ENCODE data around the gene WNT11.
A peak's percentile ranks its signal among the peaks of the same experiment; 100 is the strongest.

The WNT11 gene

DNA sequence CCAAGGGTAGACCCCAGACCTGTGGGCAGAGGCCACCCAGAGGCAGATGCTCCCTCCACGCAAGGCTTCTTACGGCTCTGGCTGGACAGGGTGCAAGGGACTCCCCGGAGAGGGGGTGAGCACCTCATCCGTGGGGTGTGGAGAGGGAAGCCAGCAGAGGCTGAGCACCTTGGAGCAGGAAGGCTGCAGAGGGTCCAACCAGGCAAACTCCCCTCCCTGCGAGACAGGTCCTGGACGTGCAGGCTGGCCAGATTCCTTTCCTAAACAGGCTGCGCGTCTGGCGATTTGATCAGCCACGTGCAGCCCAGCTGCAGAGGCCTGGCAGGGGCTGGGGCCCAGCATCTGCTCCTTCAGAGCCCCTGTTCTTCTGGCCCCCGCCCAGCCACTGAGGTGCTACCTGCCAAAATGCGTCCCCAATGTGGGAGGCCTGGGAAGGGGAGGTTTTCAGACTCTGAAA lies 49.3 kb downstream of the WNT11 start:
- no peak for DNase-seq (ENCODE audit: low read depth in 2 of 3, low spot score in 1 of 3)

GRCh38 chr11:76155500-76156227 lies 50.6 kb downstream of the WNT11 start:
- no peak for DNase-seq (ENCODE audit: low read depth in 2 of 3, low spot score in 1 of 3)

GRCh38 chr11:76153571-76153923 lies 52.8 kb downstream of the WNT11 start:
- DNase-seq (ENCODE audit: low read depth in 2 of 3, low spot score in 1 of 3): no peak

- no peak for DNase-seq (ENCODE audit: low read depth in 2 of 3, low spot score in 1 of 3)
Measured at GRCh38 chr11:76152741-76153570, 53.3 kb downstream of the WNT11 start.

GRCh38 chr11:76152086-76152681 lies 54.1 kb downstream of the WNT11 start:
- peak; percentile 85 to 91 (median 87) for DNase-seq (ENCODE audit: low read depth in 2 of 3, low spot score in 1 of 3)

DNA sequence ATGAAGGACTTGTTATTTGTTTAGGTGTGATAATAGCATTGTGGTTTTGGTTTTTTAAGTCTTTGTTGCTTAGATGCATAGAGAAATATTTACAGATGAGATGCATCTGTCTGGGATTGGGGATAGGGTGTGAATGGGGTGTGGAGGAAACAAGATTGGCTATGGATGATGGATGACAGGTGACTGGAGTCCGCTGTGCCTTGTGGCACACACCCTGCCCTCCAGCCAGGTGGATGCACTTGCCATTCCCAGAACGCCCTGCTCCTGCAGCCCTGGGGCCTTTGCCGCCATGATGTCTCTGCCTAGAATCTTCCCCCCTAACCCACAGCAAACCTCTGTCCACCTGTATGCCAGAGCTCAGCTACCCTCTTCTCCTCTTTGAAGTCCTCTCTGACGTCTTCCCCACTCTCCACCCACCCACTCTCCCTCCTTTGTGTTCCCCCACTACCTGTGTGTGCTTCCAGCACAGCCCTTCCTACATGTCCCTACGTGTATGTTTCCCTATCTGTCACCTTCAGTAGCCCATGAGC lies 54.7 kb downstream of the WNT11 start:
- no peak for DNase-seq (ENCODE audit: low read depth in 2 of 3, low spot score in 1 of 3)

- no peak for DNase-seq (ENCODE audit: low read depth in 2 of 3, low spot score in 1 of 3)
Measured at GRCh38 chr11:76150141-76150540, 56.2 kb downstream of the WNT11 start.

- no peak for DNase-seq (ENCODE audit: low read depth in 2 of 3, low spot score in 1 of 3)
Measured at GRCh38 chr11:76149713-76150112, 56.6 kb downstream of the WNT11 start.

DNA sequence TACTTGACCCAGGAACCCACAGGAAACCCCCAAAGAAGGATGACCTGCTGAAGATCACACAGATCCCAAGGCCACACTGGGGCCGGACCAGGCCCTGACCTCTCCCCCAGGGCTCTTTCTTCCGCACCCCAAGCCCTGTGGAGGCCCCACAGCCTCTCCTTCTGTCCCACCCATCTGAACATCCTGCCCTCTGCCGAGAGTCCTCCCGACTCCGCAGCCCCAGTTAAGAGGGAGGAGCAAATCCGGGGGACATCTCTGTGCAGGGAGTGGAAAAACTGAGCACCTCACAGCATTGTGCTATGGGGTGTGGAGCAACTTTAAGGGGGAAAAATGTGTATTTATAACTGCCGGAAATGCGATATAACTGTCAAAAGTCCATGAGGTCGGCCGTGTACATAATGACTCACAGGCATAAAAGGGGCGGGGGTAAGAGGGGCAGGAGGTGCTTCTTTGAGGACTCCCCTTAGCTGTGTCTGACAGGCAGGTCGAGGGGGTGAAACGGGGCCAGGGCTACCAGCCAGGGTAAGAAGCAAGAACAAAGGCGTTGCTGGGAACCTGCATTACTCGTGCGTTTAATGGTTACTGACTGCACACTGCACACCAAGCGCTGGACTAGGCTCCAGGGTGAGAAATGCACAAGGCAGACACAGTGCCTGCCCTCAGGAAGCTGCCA lies 57.2 kb downstream of the WNT11 start:
- no peak for DNase-seq (ENCODE audit: low read depth in 2 of 3, low spot score in 1 of 3)

- no peak for DNase-seq (ENCODE audit: low read depth in 2 of 3, low spot score in 1 of 3)
Measured at GRCh38 chr11:76148231-76148630, 58.1 kb downstream of the WNT11 start.

GRCh38 chr11:76147106-76147740 lies 59.1 kb downstream of the WNT11 start:
- DNase-seq (ENCODE audit: low read depth in 2 of 3, low spot score in 1 of 3): no peak

DNA sequence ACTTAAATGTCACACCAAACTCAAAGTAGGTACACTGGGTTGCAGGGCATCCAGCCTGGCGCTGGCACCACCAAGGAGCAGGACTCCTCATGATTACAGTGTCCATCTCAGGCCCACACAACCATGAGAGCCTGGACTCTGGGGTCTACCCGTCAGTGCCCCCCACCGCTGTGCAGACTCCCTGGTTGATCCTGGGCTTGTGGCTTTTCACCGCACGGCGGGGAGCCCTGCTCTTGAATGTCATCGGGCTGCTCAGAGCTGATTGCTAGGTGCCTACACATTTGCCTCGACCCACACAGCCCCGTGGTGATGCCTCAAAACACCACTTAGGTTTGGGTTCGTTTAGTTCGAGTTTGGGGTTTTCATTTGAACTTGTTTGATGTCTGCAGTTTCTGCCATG lies 63.0 kb downstream of the WNT11 start:
- no peak for DNase-seq (ENCODE audit: low read depth in 2 of 3, low spot score in 1 of 3)

GRCh38 chr11:76141901-76142588 lies 64.3 kb downstream of the WNT11 start:
- DNase-seq (ENCODE audit: low read depth in 2 of 3, low spot score in 1 of 3): no peak

GRCh38 chr11:76140912-76141574 lies 65.3 kb downstream of the WNT11 start:
- DNase-seq (ENCODE audit: low read depth in 2 of 3, low spot score in 1 of 3): no peak

DNA sequence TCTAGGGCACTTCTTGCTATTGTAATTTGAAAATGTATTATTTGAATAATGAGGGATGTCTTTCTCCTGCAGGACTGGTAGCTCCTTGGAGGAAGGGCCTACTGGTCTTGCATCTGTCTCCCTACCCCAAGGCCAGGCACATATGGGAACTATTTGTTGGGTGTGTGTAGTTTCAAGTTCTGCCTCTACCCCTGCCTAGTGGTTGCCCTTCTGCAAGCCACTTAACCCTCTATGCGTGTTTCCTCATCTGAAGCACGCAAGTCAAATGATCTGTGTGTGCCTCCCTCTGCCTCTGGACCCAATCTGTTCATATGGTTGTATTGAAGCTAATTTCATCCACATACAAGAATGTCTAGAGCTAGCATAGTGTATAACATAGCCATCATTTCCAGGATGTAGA lies 67.0 kb downstream of the WNT11 start:
- no peak for DNase-seq (ENCODE audit: low read depth in 2 of 3, low spot score in 1 of 3)
